ENCODE results near the gene CALML3.
"Not testable (repeated sequence)": the region's sequence is repeated elsewhere in the genome, so short reads cannot be mapped to it uniquely, and the experiment has no call there.

CALML3 gene

DNA sequence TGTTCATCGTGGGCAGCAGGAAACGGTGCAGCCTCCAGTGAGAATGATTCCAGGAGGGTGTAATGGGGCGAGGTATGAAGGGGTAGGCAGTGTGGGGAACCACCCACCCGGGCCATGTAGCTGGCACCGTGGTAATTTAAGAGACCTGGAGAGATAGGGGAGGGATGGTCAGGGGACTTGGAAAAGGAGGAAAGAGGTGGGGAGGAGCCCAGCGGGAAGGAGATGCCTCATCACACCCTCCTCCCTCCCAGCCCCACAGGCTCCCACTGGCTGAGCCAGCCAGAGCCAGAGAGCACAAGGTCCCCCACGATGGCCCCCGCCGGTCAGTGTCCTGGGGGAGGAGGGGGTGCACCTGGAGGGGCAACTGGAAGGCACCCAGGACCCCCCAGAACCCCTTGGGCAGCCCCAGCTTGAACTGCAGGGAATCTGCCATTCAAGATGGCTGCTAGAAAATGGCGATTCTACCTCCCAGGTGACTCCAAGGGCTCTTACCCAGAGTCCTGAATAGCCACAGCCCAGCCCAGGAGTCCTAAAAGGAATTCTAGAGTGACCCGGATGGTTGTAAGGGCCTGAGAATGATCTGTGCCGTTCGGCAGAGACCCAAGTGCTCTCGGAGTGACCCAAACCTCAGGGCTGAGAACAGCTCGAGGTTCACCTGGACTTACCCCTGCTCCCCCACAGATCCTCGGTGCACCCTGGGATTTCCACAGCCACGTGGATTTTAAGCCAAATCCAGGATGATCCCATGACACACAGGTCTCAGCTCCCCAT, 28.8 kb downstream of the CALML3 start:
- DNase-seq (ENCODE audit: low read depth): no peak

DNA sequence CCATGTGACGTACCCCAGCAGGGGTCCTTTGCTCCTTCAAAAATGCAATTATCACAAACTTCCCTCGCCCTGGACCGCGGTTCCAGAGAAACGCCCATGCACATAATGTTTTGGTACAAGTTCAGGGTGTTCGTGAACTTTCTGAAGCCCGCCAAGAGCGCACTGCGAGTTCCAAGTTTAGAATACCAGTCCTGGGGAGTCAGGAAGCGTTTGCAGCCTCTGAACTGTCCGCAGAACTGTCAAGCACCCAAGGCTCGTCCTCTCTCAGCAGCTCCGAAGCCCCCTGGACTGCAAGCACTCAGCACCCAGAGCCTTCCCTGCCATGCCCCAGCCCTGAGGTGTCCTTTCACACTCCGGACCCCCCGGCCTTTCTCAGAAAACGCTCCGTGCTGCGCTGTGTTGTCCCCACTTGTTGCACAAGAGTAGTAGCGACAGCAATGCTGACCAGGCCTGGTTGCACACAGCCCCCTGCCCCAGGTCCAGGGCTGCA, 30.3 kb downstream of the CALML3 start:
- no peak for DNase-seq (ENCODE audit: low read depth)

DNA sequence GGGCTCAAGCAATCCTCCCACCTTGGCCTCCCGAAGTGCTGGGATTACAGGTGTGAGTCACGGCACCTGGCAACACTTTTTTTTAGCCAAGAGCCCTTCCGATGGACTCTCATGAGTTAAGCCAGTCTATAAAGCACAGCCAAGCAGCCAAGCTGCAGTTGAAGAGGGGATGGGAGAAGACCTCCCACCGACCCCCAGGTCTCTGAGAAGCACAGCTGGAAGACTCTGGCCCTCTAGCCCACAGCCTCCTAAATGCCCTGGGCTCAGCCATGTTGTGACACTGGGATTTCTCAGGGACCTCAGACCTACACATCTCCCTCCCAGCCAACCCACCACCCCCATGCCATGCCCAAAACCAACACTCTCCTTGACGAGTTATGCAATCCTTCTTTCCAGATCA, 31.1 kb downstream of the CALML3 start:
- no peak for DNase-seq (ENCODE audit: low read depth)

DNA sequence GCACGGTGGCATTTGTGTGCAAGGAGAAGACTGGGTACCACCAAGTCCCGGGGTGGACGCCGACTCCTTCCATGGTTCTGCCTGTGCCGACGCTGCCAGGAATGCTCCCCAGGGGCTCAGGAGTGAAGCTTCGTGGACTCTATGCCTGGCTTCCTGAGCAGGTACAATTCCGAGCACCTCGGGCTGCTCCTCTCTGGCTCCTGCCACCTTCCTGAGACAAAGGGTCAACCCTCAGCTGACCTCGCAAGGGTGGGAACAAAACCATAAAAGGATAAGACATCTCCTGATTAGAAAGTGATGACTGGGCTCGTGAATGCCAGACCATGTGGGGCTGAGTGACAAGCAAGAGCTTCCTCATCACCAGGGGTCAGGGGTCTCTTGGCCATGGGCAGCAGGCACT, 31.8 kb downstream of the CALML3 start:
- no peak for DNase-seq (ENCODE audit: low read depth)

GRCh38 chr10:5557040-5557721, 32.4 kb downstream of the CALML3 start:
- DNase-seq (ENCODE audit: low read depth): no peak

- no peak for DNase-seq (ENCODE audit: low read depth)
Observed at GRCh38 chr10:5557799-5558771, 33.3 kb downstream of the CALML3 start.

DNA sequence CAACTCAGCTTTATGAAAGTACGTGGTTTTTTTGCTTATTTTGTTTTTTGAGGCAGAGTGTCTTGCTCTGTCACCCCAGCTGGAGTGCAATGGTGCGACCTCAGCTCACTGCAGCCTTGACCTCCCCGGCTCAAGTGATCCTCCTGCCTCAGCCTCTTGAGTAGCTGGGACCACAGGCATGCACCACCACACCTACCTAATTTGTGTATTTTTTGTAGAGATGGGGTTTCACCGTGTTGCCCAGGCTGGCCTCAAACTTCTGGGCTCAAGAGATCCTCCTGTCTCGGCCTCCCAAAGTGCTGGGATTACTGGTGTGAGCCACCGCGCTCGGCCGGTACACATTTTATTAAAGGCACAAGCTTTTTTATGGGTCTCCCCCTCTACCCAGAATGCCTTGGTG, 34.3 kb downstream of the CALML3 start:
- DNase-seq (ENCODE audit: low read depth): not testable (repeated sequence)

GRCh38 chr10:5559642-5560141, 34.9 kb downstream of the CALML3 start:
- DNase-seq (ENCODE audit: low read depth): no peak

GRCh38 chr10:5560142-5560816, 35.5 kb downstream of the CALML3 start:
- DNase-seq (ENCODE audit: low read depth): no peak

- DNase-seq (ENCODE audit: low read depth): no peak
Observed at GRCh38 chr10:5560817-5561703, 36.3 kb downstream of the CALML3 start.

- no peak for DNase-seq (ENCODE audit: low read depth)
Observed at GRCh38 chr10:5561704-5562645, 37.2 kb downstream of the CALML3 start.

DNA sequence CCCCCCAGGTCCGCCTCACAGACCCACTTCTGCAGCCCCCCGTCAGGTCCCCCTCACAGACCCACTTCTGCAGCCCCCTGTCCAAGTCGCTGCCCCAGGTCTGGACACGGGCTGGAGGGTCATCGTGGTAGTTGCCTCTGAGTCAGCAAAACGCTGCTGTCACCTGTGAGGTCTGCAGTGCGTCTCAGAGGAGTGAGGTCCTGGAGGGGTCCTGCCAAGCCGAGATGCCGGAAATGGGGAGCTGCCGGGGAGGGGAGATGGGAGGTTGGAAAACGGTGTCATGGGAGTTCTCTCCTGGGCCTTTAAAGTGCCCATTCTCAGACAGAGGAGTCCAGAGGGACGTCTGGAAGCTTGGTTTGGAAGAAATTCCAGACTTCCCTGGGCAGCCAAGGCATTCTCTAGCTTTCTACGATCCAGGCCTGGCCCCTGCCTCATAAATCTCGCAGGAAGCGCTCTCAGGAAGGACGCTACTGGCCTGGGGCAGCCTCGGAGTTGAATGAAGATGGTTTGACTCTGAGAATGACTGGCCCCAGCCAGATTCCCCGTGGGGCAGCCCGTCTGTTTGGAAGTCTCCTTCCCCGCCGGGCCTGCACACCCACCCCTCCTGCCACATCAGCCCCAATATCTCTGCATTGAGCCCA, 38.7 kb downstream of the CALML3 start:
- DNase-seq (ENCODE audit: low read depth): no peak

- peak; percentile 51 for DNase-seq (ENCODE audit: low read depth)
Observed at GRCh38 chr10:5563991-5564536, 39.3 kb downstream of the CALML3 start.

DNA sequence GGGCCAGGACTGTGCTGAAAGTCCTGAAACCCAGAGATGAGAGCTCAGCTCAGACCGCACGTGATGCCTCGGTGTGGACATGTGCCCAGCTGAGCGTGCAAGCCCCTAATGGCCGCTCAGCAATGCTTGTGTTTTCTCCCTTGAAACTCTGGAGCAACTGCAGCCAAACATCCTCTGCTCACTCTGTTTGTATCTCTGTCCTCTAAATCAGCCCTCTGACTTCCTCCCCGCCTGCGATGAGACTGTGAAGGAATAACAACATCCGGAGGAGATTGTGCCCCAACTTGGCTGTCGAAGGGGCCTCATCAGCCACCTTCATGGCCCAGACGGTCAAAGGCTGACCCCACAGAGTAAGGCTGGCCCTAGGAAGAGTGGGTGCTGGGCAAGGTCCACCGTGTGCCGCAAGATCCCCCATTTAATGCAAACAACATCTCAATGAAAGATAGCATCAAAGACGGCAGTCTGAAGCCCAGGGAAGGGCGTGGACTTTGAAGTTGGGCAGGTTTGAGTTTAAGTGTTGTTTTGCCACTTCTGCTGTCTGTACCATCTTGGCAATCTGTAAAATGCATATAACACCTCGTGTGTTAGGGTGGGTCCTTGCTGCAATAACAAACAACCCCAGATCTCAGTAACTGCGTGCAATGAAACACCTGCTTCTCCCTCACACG, 39.9 kb downstream of the CALML3 start:
- DNase-seq (ENCODE audit: low read depth): peak; percentile 21

- DNase-seq (ENCODE audit: low read depth): no peak
Observed at GRCh38 chr10:5565205-5565545, 40.4 kb downstream of the CALML3 start.

DNA sequence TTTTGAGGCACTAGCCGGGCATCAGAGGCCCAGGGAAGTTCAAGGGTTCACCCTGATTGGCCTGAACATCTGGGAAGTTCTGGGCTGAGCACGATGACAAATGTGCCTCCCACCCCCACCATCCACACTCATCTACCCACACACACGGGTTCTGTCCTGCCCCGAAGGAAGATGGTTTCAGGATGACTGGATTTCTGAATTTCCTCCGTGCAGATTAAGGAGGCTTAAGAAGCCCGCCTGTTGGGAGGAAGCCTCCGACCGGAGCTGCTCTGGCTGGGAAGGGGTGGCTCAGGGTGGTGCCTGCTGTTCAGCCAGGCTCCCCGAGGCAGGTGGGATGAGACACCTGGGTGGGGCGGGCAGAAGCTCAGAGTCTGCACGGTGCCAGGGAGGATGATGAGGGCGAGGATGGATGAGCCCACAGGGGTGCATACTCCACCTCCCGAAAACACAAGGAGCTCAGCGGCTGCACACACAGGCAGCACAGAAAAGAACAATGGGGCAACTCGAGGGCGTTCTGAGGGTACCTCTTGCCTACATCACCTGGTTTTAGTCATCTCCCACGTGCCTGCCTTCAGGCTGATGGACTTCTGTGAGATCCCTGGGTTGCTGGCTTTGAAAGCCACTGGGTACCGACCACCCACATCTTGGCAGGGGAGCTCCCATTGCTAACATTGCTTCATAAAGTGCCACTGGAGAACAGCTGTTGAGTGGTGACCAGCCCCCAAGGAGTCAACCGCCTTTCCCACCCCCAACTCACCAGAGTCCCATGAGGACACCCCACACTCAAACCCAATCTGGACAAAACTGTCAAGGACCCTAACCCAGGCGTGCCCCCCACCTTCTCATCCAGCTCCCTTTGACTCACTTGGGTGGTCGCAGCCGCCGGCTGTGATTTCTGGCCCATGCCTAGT, 41.2 kb downstream of the CALML3 start:
- no peak for DNase-seq (ENCODE audit: low read depth)

- DNase-seq (ENCODE audit: low read depth): no peak
Observed at GRCh38 chr10:5566614-5567013, 41.9 kb downstream of the CALML3 start.

Data from activated T-helper 1 cell treated with Interleukin-2 at 50 U/mL for 16 hours (primary cell).